CD14-positive monocyte (primary cell): ENCODE measurements around the gene PRR33. TPM values are rescaled to one million over a fixed set of nuclear protein-coding genes. Genes with fewer than 3 reads are reported as not detected.

Experiments
- DNase-seq, 3 donors: peaks; one replicate each; pipeline ENCODE4 v3.0.0-alpha.2; 2011 to 2022
- H2AFZ ChIP-seq: 2 replicates; pipeline ENCODE4 v1.6.0; 2012; ENCODE audit warnings: mild to moderate bottlenecking, low read depth, low read length, inconsistent platforms; ENCODE audit not compliant: insufficient read depth, poor library complexity, severe bottlenecking
- H3K27ac ChIP-seq, 2 donors: 1 replicate in 1 of 2; 2 replicates in 1 of 2; pipeline ENCODE4 v1.5.1; 2012 to 2013; ENCODE audit warnings: low read length in 2 of 2, control low read depth in 1 of 2, inconsistent platforms in 1 of 2, low read depth in 1 of 2, mild to moderate bottlenecking in 1 of 2
- H3K27me3 ChIP-seq, 2 donors: one replicate each; pipeline versions ENCODE4 v1.6.0 to v1.6.1; 2011 to 2013; ENCODE audit warnings: low read length in 2 of 2; ENCODE audit not compliant: control insufficient read depth in 2 of 2, insufficient read depth in 2 of 2
- H3K36me3 ChIP-seq, 2 donors: replicated peaks in 1 of 2; 1 replicate in 1 of 2; 2 replicates in 1 of 2; pipeline versions ENCODE4 v1.5.1 to v1.6.1; 2012 to 2013; ENCODE audit warnings: low read length in 2 of 2, control low read depth in 1 of 2, inconsistent platforms in 1 of 2, mild to moderate bottlenecking in 1 of 2; ENCODE audit not compliant: insufficient read depth in 2 of 2, control insufficient read depth in 1 of 2
- H3K4me1 ChIP-seq, 2 donors: 1 replicate in 1 of 2; 2 replicates in 1 of 2; pipeline versions ENCODE4 v1.5.1 to v1.6.1; 2012 to 2013; ENCODE audit warnings: low read length in 2 of 2, control low read depth in 1 of 2, inconsistent platforms in 1 of 2, mild to moderate bottlenecking in 1 of 2, moderate library complexity in 1 of 2; ENCODE audit not compliant: insufficient read depth in 2 of 2, control insufficient read depth in 1 of 2
- H3K4me2 ChIP-seq: replicated peaks from 2 replicates; pipeline ENCODE3; 2012; ENCODE audit warnings: low read length, moderate library complexity, mild to moderate bottlenecking; ENCODE audit not compliant: poor library complexity, severe bottlenecking; ENCODE audit errors: extremely low read depth
- H3K4me3 ChIP-seq, 3 experiments: fragments of 200-600 bp in 1 of 3; sonication (generic) in 1 of 3; replicated peaks in 1 of 3; 1 replicate in 2 of 3; 2 replicates in 1 of 3; pipeline ENCODE4 v1.5.1; 2011 to 2013; ENCODE audit warnings: low read length in 3 of 3, mild to moderate bottlenecking in 3 of 3, control low read depth in 2 of 3, low read depth in 2 of 3, inconsistent platforms in 1 of 3, moderate library complexity in 1 of 3
- H3K79me2 ChIP-seq: 2 replicates; pipeline ENCODE4 v1.6.0; 2012; ENCODE audit warnings: mild to moderate bottlenecking, control low read depth, inconsistent platforms, low read length, moderate library complexity; ENCODE audit not compliant: insufficient read depth
- H3K9ac ChIP-seq: 2 replicates; pipeline ENCODE4 v1.6.0; 2017; ENCODE audit warnings: low read length, mild to moderate bottlenecking; ENCODE audit not compliant: insufficient read depth, poor library complexity, severe bottlenecking
- H3K9me3 ChIP-seq, 2 donors: replicated peaks in 1 of 2; 1 replicate in 1 of 2; 2 replicates in 1 of 2; pipeline versions ENCODE4 v1.5.1 to v1.6.1; 2012 to 2013; ENCODE audit warnings: low read length in 2 of 2, control low read depth in 1 of 2; ENCODE audit not compliant: control insufficient read depth in 1 of 2, insufficient read depth in 1 of 2
- H4K20me1 ChIP-seq: 2 replicates; pipeline ENCODE4 v1.6.0; 2012; ENCODE audit warnings: mild to moderate bottlenecking, low read length, control low read depth, moderate library complexity; ENCODE audit not compliant: insufficient read depth
- H3K27ac Mint-ChIP-seq, 7 donors: one replicate each; pipeline ENCODE4 v1.8.0; 2020; ENCODE audit warnings: mild to moderate bottlenecking in 7 of 7, mixed read lengths in 7 of 7, moderate library complexity in 6 of 7, inconsistent platforms in 2 of 7
- H3K27me3 Mint-ChIP-seq, 3 donors: one replicate each; pipeline ENCODE4 v1.8.0; 2021 to 2022; ENCODE audit warnings: low read depth in 3 of 3, mild to moderate bottlenecking in 3 of 3, mixed read lengths in 3 of 3, moderate library complexity in 3 of 3, inconsistent platforms in 1 of 3
- H3K36me3 Mint-ChIP-seq, 2 donors: one replicate each; pipeline ENCODE4 v1.8.0; 2020; ENCODE audit warnings: mixed read lengths in 2 of 2, inconsistent platforms in 1 of 2, mild to moderate bottlenecking in 1 of 2
- H3K4me1 Mint-ChIP-seq: one replicate; pipeline ENCODE4 v1.8.0; 2020; ENCODE audit warnings: mild to moderate bottlenecking, mixed read lengths
- H3K4me3 Mint-ChIP-seq, 2 donors: one replicate each; pipeline ENCODE4 v1.8.0; 2020; ENCODE audit warnings: mild to moderate bottlenecking in 2 of 2, mixed read lengths in 2 of 2, moderate library complexity in 1 of 2
- H3K9me3 Mint-ChIP-seq, 7 donors: one replicate each; pipeline ENCODE4 v1.8.0; 2020 to 2022; ENCODE audit warnings: mixed read lengths in 7 of 7, mild to moderate bottlenecking in 6 of 7, moderate library complexity in 6 of 7, inconsistent platforms in 2 of 7
- CTCF ChIP-seq: fragments of 200-600 bp; IDR thresholded peaks from one replicate; pipeline ENCODE4 v1.8.0; 2022; ENCODE audit warnings: antibody characterized with exemption, mild to moderate bottlenecking
- WGBS: methylation state at CpG from one replicate; pipeline ENCODE4 v1.1.5; 2013; ENCODE audit warnings: missing lambda C conversion rate; ENCODE audit not compliant: insufficient coverage; 5-methylcytosine and 5-hydroxymethylcytosine counted together
- intact Hi-C, 2 donors: fragments of 100-400 bp; cut with micrococcal nuclease; formaldehyde crosslinking; loops; one replicate each; pipeline versions ENCODE4 v1.15.0 to v1.15.1; 2023
- polyA plus RNA-seq, 3 donors: library from polyadenylated mRNA; depleted of rRNA in 1 of 3; unstranded in 2 of 3; stranded (reverse) in 1 of 3; fragments of 300-500 nt in 2 of 3; fragments of >200 nt in 1 of 3; fragmentation: Illumina TruSeq in 2 of 3; gene quantifications; 1 replicate in 2 of 3; 2 replicates in 1 of 3; pipeline ENCODE4 v1.2.3, GENCODE V29; 2012 to 2021

PRR33 gene
- polyA plus RNA-seq, 3 donors: not detected

- H3K27ac Mint-ChIP-seq: peak overlapping the region in 2 of 7 donors; percentile 18 to 85
- intact Hi-C loops: loop anchor here in 1 of 2 donors (10.0 kb wide), 1 partner anchor 228 kb away; no protein-coding TSS in a partner anchor
- Histone ChIP-seq H3K36me3 (no peaks in the 10 kb centered on the region), H2AFZ (no peak overlapping the region), H3K4me2 (no peak overlapping the region), H3K27ac (no peak overlapping the region), H3K27me3 (no peaks in the 10 kb centered on the region), H3K79me2 (no peaks in the 10 kb centered on the region), H3K4me3 (no peak overlapping the region), H3K4me1 (peaks cover under 1 to 13% of the 10 kb centered on the region in 2 donors), H4K20me1 (no peaks in the 10 kb centered on the region), H3K9me3 (no peaks in the 10 kb centered on the region), H3K9ac (no peak overlapping the region)
- no peak for TF ChIP-seq CTCF
- peaks cover 9% of the 10 kb centered on the region for H3K4me1 Mint-ChIP-seq
- H3K27me3 Mint-ChIP-seq: peaks cover 5 to 18% (median 7%) of the 10 kb centered on the region in 3 donors
- H3K9me3 Mint-ChIP-seq: peaks cover 0 to 4% (median 0%) of the 10 kb centered on the region in 7 donors
- 64% methylated on average over 31 of the region's 41 CpGs for WGBS
- H3K36me3 Mint-ChIP-seq: no peaks in the 10 kb centered on the region
- peak overlapping the region in 1 of 2 donors; percentile 72 for H3K4me3 Mint-ChIP-seq
- peak in 2 of 3 donors; percentile 36 to 43 for DNase-seq
Measured at GRCh38 chr11:1926156-1927025, 34.7 kb upstream of the PRR33 start.

GRCh38 chr11:1925373-1926155 lies 33.9 kb upstream of the PRR33 start:
- peak overlapping the region in 1 of 7 donors; percentile 30 for H3K27ac Mint-ChIP-seq
- no peaks in the 10 kb centered on the region for H3K27me3 ChIP-seq
- no peak overlapping the region for H3K4me3 ChIP-seq
- H3K9ac ChIP-seq: no peak overlapping the region
- intact Hi-C loops: loop anchor here in 1 of 2 donors (10.0 kb wide), 1 partner anchor 229 kb away; no protein-coding TSS in a partner anchor
- no peaks in the 10 kb centered on the region for H4K20me1 ChIP-seq
- no peaks in the 10 kb centered on the region for H3K36me3 Mint-ChIP-seq
- no peak overlapping the region for H3K4me2 ChIP-seq
- H3K4me3 Mint-ChIP-seq: no peak overlapping the region
- no peaks in the 10 kb centered on the region for H3K79me2 ChIP-seq
- DNase-seq: no peak
- peaks cover 7% of the 10 kb centered on the region for H3K4me1 Mint-ChIP-seq
- no peak for TF ChIP-seq CTCF
- peaks cover 7 to 15% (median 8%) of the 10 kb centered on the region in 3 donors for H3K27me3 Mint-ChIP-seq
- H3K36me3 ChIP-seq: no peaks in the 10 kb centered on the region
- peaks cover 0 to 4% (median 0%) of the 10 kb centered on the region in 7 donors for H3K9me3 Mint-ChIP-seq
- peaks cover 0 to 10% of the 10 kb centered on the region in 2 donors for H3K4me1 ChIP-seq
- no peak overlapping the region for H2AFZ ChIP-seq
- H3K9me3 ChIP-seq: no peaks in the 10 kb centered on the region
- 92% methylated on average over 17 of the region's 23 CpGs for WGBS
- no peak overlapping the region for H3K27ac ChIP-seq
